Fibroblast of pulmonary artery (primary cell): ENCODE results near the gene CTRL.

Experiments used
- DNase-seq: peaks from one replicate; pipeline ENCODE4 v3.0.0-alpha.2; 2010; ENCODE audit warnings: low read depth
- H3K4me3 ChIP-seq: replicated peaks from 2 replicates; pipeline ENCODE4 v1.5.1; 2011; ENCODE audit warnings: low read depth, mild to moderate bottlenecking, control low read depth, low read length, moderate library complexity
- CTCF ChIP-seq: IDR thresholded peaks from 2 replicates; pipeline ENCODE4 v1.5.1; 2011; ENCODE audit warnings: mild to moderate bottlenecking, control low read depth, low read length, inconsistent platforms; ENCODE audit errors: missing control alignments

CTRL gene

DNA sequence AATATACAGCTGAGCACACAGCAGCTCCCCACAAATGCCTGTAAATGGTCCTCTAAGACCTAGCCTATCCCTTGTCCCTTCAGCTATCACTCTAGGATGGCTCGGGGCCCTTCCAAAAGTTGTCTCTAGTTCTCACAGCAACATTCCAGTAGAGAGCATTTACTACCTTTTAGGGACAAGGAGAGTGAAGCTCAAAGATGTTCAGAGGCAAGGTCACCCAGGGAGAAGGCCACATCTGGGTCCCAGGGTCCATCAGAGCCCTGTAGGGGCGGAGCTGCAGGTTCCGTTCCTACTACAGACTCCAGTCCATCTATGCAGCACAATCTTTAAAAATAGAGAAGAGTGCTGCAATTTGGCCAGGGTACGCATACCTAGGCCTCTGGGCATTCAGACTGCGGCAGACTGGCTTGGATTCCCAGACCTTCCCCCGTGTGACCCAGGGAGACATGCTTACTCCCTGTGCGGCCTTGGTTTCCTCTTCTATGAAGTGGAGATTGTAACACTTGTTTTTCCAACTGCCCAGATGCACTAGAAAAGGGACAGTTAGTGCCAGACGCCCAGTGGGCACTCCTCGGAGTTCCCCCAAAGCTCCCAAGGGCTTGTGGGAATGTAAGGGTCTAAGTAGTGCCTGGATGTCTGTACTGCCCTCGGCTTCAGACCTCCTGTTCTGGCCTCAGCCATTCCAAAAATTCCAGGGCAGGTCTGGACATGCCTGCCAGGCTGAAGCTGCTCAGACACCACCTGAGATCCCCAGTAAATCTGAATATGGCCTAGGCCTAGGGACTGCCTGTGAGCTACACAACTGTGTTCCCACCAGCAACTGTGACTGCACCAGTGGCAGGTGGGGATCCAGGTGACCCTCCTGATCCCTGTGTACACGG is 34.2 kb upstream of the CTRL start:
- TF ChIP-seq CTCF = no peak
- DNase-seq = no peak
- peak overlapping the region; percentile 72 for H3K4me3 ChIP-seq

DNA sequence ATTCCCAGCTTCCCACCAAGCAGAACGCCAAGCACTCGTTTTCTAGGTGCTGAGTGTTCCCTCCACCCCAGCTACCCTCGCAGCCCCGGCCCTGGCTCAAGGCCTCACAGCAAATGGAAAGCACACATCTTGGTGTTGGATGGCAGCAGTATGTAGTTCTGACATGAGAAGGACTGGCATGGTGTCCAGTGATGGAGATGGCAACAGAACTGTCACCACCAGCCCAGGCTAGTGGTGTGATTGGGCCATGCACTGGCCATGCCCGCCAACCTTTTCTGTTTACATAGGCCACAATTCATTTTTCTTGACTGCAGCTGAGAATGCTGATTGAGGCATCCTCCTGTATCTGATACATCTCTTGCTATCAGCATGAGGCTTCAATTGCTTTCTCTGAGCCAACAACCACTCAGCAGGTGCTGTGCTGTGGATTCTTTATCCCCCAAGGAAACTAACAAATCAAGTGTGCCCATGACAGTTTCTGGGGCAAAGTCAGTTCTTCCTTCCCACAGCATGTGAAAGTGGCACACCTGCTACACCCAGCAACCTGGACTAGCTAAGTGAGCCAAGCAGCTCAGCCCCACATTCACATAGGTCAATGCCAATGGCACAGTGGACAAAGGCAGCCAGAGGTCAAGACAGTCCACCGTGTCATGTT is 32.9 kb upstream of the CTRL start:
- H3K4me3 ChIP-seq = no peak overlapping the region
- no peak for TF ChIP-seq CTCF
- no peak for DNase-seq

GRCh38 chr16:67963662-67964321 is 32.1 kb upstream of the CTRL start:
- no peak overlapping the region for H3K4me3 ChIP-seq
- peak; percentile 15 for DNase-seq
- TF ChIP-seq CTCF = no peak

GRCh38 chr16:67963292-67963661 is 31.6 kb upstream of the CTRL start:
- no peak for DNase-seq
- no peak for TF ChIP-seq CTCF
- no peak overlapping the region for H3K4me3 ChIP-seq

DNA sequence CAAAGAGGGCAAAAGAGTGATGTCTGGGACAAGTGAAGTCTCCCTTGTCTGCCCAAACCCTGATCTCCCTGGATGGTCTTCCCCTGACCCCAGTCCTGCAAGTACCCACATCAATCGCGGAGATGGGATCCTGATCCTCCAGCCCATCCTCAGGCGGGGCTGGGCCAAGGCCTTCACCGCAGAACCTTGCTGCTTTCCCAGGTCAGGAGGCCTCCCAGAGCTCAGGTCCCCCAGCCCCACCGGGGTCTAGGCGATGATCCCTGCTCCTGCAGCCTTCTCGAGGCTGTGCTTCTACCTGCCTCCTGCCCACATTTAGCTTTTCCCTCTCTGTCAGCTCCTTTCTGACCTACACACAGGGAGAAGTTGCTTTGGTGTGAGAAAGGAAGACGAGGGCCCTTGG is 30.5 kb upstream of the CTRL start:
- TF ChIP-seq CTCF = no peak
- H3K4me3 ChIP-seq = no peak overlapping the region
- no peak for DNase-seq

DNA sequence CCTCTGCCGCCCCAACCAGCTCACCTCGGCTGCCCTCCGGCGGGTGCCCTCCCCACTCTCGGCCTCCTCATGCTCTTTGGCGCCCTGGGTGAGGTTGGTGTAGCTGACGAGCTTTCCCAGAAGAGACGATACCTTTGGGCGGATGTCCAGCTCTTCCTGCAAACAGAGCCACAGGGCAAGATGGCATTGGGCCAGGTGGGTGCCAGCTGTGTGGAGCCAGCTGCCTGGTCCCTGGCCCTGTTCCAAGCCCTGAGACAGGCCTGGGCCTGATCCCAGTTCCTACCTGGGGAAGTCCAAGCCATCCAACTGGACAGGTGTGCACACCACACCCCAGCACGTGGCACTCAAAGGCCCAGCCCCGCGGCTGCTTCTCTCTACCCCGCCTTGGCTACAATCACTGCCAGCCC is 29.9 kb upstream of the CTRL start:
- no peak overlapping the region for H3K4me3 ChIP-seq
- no peak for DNase-seq
- no peak for TF ChIP-seq CTCF
